ENCODE data around the gene SLFN14. TPM values are rescaled to one million over a fixed set of nuclear protein-coding genes. Genes with fewer than 3 reads are reported as not detected.

Gene SLFN14
- total and polyA plus RNA-seq, 2 donors (not counting 1 experiment from before 2014, with no cell fraction given) = not detected

GRCh38 chr17:35587074-35587961 lies 26.7 kb upstream of the SLFN14 start, which contains the start of gene AP2B1:
AP2B1 (plus strand) TSS chr17:35587322; CDS start chr17:35594031, 6,709 bp downstream.
- Mint-ChIP-seq H3K4me1 (peaks cover 33% of the 10 kb centered on the region), H3K9me3 (ENCODE audit: insufficient read depth) (peaks cover 3% of the 10 kb centered on the region), H3K27ac (peak within 1 kb of the TSS; percentile 95), H3K4me3 (peak within 1 kb of the TSS; percentile 92), H3K27me3 (peaks cover 7% of the 10 kb centered on the region)
- Histone ChIP-seq H3K79me2 (ENCODE audit: control insufficient read depth, insufficient read depth, low read length) (peaks cover 55% of the 10 kb centered on the region), H3K9ac (ENCODE audit: low read length) (peak within 1 kb of the TSS; percentile 87), H3K4me3 (ENCODE audit: control extremely low read depth in 1 of 5, extremely low read depth in 1 of 5, insufficient read depth in 1 of 5, low read depth in 2 of 5, low read length in 4 of 5) (peak within 1 kb of the TSS; percentile 59 to 100 (median 90)), H3K9me3 (ENCODE audit: control extremely low read depth in 1 of 3, control insufficient read depth in 2 of 3, insufficient read depth in 1 of 3, low read length in 2 of 3) (no peaks in the 10 kb centered on the region), H3K27ac (ENCODE audit: low read length in 2 of 2) (peak within 1 kb of the TSS; percentile 83 to 89), H3K4me1 (ENCODE audit: control insufficient read depth in 2 of 2, insufficient read depth in 2 of 2, low read length in 2 of 2) (peaks cover 11 to 19% of the 10 kb centered on the region in 2 donors), H3K27me3 (replicated peaks in 1 of 4; ENCODE audit: control extremely low read depth in 1 of 4, control insufficient read depth in 3 of 4, insufficient read depth in 4 of 4, low read length in 3 of 4) (no peaks in the 10 kb centered on the region), H3K4me2 (replicated peaks; ENCODE audit: low read depth, low read length, poor library complexity, severe bottlenecking) (peak within 1 kb of the TSS; percentile 78), H3K36me3 (replicated peaks in 1 of 2; ENCODE audit: control extremely low read depth in 1 of 2, control insufficient read depth in 1 of 2, extremely low read depth in 1 of 2, insufficient read depth in 2 of 2, low read length in 1 of 2) (no peaks in the 10 kb centered on the region), H4K20me1 (ENCODE audit: control insufficient read depth, insufficient read depth, low read length, poor library complexity, severe bottlenecking) (no peaks in the 10 kb centered on the region), H2AFZ (ENCODE audit: insufficient read depth, low read depth, low read length, poor library complexity, severe bottlenecking) (peak within 1 kb of the TSS; percentile 91)
- ATAC-seq (ENCODE audit: low read depth) = peak; percentile 98
- TF ChIP-seq EZH2 (IDR thresholded peaks at IDR 0.05; ENCODE audit: borderline replicate concordance, insufficient read depth, low read depth, low read length, poor library complexity, severe bottlenecking) (no peak), CTCF (IDR thresholded peaks at IDR 0.05) (no peak)
- peak; percentile 99 for DNase-seq
- under 1% methylated on average over 40 of the region's 50 CpGs for WGBS (ENCODE audit: insufficient coverage)
- ChIA-PET POLR2A (interaction anchor here (0.6 to 1.5 kb wide), 2 partner anchors 9 to 537 kb away, joined by 3 to 27 read pairs; partner anchors contain the start of gene PEX12), CTCF (interaction anchor here (0.7 to 3.2 kb wide), 3 partner anchors 9 to 858 kb away, joined by 3 to 25 read pairs (median 3); partner anchors contain the start of gene PEX12)
- intact Hi-C loops (cut with micrococcal nuclease) = loop anchor here (1.0 to 5.0 kb wide), 7 partner anchors 9 to 607 kb away; partner anchors contain the start of genes LIG3, PEX12 and TAF15

All from B cell (primary cell).